ENCODE results near the gene ADIPOQ.

DNA sequence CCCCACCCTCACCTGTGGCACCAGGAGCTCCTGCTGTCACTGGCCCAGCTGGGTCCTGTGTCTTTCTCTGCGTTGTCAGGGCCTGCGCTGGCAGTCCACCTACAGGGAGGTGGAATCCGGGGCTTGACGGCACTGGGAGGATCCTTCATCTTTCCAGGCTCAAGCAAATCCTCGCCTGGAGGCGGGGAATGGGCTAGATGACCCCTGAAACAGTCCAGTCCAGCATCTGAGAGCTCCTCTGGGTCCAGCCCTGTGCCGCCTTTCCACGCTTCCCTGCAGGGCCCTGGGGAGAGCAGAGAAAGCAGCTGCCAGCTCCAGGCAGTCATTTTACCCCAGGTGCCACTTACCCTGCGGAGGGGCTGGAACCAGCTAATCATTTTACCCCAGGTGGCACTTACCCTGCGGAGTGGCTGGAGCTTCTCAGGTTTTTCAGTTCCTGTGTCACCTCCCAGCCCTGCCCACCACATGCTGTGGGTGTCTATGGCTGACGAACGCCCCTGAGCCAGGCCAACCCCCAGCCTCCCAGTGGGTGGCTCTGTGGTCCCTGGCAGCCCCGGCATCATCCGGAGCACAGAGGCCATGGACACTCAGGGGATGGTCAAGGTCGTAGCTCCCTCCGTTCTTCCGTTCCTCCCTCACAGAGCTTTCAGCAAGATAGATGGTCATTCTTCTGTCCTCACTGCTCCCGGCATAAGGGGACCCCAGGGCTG, 17.9 kb upstream of the ADIPOQ start:
- TF ChIP-seq, protein P1, sequence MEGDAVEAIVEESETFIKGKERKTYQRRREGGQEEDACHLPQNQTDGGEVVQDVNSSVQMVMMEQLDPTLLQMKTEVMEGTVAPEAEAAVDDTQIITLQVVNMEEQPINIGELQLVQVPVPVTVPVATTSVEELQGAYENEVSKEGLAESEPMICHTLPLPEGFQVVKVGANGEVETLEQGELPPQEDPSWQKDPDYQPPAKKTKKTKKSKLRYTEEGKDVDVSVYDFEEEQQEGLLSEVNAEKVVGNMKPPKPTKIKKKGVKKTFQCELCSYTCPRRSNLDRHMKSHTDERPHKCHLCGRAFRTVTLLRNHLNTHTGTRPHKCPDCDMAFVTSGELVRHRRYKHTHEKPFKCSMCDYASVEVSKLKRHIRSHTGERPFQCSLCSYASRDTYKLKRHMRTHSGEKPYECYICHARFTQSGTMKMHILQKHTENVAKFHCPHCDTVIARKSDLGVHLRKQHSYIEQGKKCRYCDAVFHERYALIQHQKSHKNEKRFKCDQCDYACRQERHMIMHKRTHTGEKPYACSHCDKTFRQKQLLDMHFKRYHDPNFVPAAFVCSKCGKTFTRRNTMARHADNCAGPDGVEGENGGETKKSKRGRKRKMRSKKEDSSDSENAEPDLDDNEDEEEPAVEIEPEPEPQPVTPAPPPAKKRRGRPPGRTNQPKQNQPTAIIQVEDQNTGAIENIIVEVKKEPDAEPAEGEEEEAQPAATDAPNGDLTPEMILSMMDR (IDR thresholded peaks at IDR 0.05), result no peak
- TF ChIP-seq POLR2AphosphoS5 (IDR thresholded peaks at IDR 0.05; ENCODE audit: low read depth, low read length), result no peak
- no peak for TF ChIP-seq NFIC (IDR thresholded peaks at IDR 0.05; ENCODE audit: borderline replicate concordance)
- TF ChIP-seq, protein P2, sequence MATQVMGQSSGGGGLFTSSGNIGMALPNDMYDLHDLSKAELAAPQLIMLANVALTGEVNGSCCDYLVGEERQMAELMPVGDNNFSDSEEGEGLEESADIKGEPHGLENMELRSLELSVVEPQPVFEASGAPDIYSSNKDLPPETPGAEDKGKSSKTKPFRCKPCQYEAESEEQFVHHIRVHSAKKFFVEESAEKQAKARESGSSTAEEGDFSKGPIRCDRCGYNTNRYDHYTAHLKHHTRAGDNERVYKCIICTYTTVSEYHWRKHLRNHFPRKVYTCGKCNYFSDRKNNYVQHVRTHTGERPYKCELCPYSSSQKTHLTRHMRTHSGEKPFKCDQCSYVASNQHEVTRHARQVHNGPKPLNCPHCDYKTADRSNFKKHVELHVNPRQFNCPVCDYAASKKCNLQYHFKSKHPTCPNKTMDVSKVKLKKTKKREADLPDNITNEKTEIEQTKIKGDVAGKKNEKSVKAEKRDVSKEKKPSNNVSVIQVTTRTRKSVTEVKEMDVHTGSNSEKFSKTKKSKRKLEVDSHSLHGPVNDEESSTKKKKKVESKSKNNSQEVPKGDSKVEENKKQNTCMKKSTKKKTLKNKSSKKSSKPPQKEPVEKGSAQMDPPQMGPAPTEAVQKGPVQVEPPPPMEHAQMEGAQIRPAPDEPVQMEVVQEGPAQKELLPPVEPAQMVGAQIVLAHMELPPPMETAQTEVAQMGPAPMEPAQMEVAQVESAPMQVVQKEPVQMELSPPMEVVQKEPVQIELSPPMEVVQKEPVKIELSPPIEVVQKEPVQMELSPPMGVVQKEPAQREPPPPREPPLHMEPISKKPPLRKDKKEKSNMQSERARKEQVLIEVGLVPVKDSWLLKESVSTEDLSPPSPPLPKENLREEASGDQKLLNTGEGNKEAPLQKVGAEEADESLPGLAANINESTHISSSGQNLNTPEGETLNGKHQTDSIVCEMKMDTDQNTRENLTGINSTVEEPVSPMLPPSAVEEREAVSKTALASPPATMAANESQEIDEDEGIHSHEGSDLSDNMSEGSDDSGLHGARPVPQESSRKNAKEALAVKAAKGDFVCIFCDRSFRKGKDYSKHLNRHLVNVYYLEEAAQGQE (IDR thresholded peaks at IDR 0.05; ENCODE audit: low read depth, low read length), result no peak
- no peak for TF ChIP-seq EP300 (IDR thresholded peaks at IDR 0.05; ENCODE audit: borderline replicate concordance in 1 of 2, low read depth in 1 of 2, low read length in 1 of 2)
- no peak for TF ChIP-seq NRF1 (IDR thresholded peaks at IDR 0.05; ENCODE audit: low read depth, low read length)
